Measurements from ENCODE around the gene HIBADH.

- TF ChIP-seq POLR2A (IDR thresholded peaks at IDR 0.05; ENCODE audit: low read length) (no peak), ZFP36 (IDR thresholded peaks at IDR 0.05; ENCODE audit: borderline replicate concordance, partially characterized antibody) (no peak), CTCF (IDR thresholded peaks at IDR 0.05) (no peak), MYC (IDR thresholded peaks at IDR 0.05; ENCODE audit: borderline replicate concordance, low read length) (no peak), SMC3 (IDR thresholded peaks at IDR 0.05) (no peak), REST (IDR thresholded peaks at IDR 0.05) (no peak), ELK1 (IDR thresholded peaks at IDR 0.05; ENCODE audit: low read depth, low read length) (no peak), MAX (IDR thresholded peaks at IDR 0.05) (no peak), BHLHE40 (IDR thresholded peaks at IDR 0.05; ENCODE audit: low read depth, low read length) (no peak), NPAS2 (CRISPR knock-in tag; IDR thresholded peaks at IDR 0.05; ENCODE audit: borderline replicate concordance) (no peak), RAD21 (conservative IDR thresholded peaks at IDR 0.05 in 1 of 2, IDR thresholded peaks at IDR 0.05 in 1 of 2) (no peak)
These were observed 184.1 kb downstream of the HIBADH start for GRCh38 chr7:27478556-27478955.

All from A549 (cell line).